ENCODE measurements around the gene OR4C5. TPM values are rescaled to one million over a fixed set of nuclear protein-coding genes. Genes with fewer than 3 reads are reported as not detected.
"Not testable (repeated sequence)": the region's sequence is repeated elsewhere in the genome, so short reads cannot be mapped to it uniquely, and the experiment has no call there.

OR4C5 gene
- not detected for total RNA-seq

GRCh38 chr11:48366365-48366764 is at the start of gene OR4C5:
OR4C5 (minus strand) TSS chr11:48366465; CDS start chr11:48366465, 0 bp downstream.
- DNase-seq (ENCODE audit: low spot score), result no peak
- Histone ChIP-seq H3K4me3 (no peak within 1 kb of the TSS), H3K36me3 (no peaks in the 10 kb centered on the region), H3K4me1 (no peaks in the 10 kb centered on the region), H3K27ac (no peak within 1 kb of the TSS), H3K9me3 (no peaks in the 10 kb centered on the region), H3K27me3 (no peaks in the 10 kb centered on the region)
- TF ChIP-seq, protein P1, sequence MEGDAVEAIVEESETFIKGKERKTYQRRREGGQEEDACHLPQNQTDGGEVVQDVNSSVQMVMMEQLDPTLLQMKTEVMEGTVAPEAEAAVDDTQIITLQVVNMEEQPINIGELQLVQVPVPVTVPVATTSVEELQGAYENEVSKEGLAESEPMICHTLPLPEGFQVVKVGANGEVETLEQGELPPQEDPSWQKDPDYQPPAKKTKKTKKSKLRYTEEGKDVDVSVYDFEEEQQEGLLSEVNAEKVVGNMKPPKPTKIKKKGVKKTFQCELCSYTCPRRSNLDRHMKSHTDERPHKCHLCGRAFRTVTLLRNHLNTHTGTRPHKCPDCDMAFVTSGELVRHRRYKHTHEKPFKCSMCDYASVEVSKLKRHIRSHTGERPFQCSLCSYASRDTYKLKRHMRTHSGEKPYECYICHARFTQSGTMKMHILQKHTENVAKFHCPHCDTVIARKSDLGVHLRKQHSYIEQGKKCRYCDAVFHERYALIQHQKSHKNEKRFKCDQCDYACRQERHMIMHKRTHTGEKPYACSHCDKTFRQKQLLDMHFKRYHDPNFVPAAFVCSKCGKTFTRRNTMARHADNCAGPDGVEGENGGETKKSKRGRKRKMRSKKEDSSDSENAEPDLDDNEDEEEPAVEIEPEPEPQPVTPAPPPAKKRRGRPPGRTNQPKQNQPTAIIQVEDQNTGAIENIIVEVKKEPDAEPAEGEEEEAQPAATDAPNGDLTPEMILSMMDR (IDR thresholded peaks at IDR 0.05), result no peak

- TF ChIP-seq, protein P1 (IDR thresholded peaks at IDR 0.05), result no peak
- H3K27me3 ChIP-seq, result no peaks in the 10 kb centered on the region
- H3K9me3 ChIP-seq, result peaks cover 2 to 31% of the 10 kb centered on the region in 2 donors
- H3K36me3 ChIP-seq, result no peaks in the 10 kb centered on the region
- H3K4me3 ChIP-seq, result no peak overlapping the region
- H3K27ac ChIP-seq, result no peak overlapping the region
- H3K4me1 ChIP-seq, result no peaks in the 10 kb centered on the region
- DNase-seq (ENCODE audit: low spot score), result no peak
Observed at GRCh38 chr11:48384670-48385069, 18.4 kb upstream of the OR4C5 start.

DNA sequence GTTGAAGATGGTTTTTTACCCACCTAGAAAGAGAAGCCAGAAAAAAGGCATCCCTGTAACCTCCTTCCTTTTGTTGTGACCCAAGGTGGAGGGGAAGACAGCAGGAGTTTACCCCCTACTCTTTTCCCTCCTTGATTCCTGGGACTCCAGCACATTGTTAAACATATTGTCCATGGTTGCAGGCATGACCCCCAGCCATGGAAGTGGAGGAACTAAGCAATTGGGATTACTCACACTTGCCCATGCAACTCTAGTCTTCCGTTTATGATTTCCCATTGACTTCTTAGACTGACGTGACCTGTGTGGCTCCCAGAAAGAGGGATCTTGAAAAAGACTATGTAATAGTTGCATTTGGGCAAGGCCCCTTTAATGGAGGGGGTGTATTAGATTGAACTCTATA is 17.9 kb upstream of the OR4C5 start:
- not testable (repeated sequence) for H3K27ac ChIP-seq; H3K4me1 ChIP-seq; H3K4me3 ChIP-seq; H3K27me3 ChIP-seq; DNase-seq (ENCODE audit: low spot score); H3K36me3 ChIP-seq
- peaks cover 2 to 31% of the 10 kb centered on the region in 2 donors for H3K9me3 ChIP-seq

DNA sequence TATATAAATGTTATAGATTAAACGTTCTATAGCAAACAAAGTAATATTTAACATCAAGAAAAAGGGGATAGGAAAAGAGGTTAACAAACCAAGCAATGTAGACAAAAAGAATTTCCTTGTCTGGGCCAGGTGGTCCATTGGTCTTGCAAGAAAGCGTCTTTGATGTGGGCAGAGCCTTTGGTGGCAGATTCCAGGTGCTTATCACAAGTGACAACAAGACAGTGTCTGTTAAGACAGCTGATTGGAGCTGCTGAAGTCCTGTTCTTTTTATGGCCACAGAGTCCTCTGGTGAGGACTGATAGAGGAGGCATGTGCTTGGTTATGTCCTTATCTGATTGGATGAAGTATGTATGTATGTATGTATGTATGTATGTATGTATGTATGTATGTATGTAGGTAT is 5.0 kb downstream of the OR4C5 start:
- not testable (repeated sequence) for H3K36me3 ChIP-seq; H3K9me3 ChIP-seq; H3K27ac ChIP-seq; DNase-seq (ENCODE audit: low spot score); H3K27me3 ChIP-seq; H3K4me1 ChIP-seq; H3K4me3 ChIP-seq

DNA sequence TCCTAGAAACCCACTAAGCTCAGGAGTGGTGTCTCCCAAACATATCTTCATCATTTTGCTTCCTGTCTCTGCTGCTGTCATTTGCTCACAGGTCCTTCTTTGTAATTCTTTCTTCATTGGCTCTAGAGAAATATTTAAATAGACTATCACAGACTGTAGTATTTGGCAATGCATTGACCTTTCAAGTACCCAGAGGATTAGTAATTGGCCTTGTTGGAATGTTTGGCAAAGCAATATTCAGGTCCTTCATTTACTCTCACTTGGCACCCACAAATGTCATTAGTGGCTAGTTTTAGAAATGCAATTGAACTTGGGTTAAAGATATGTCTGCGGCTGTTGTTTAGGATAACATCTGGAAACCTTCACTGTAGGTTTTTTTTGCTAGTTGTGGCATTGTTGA is 11.6 kb downstream of the OR4C5 start:
- TF ChIP-seq, protein P1 (IDR thresholded peaks at IDR 0.05), result no peak
- no peak overlapping the region for H3K4me3 ChIP-seq
- H3K36me3 ChIP-seq, result no peaks in the 10 kb centered on the region
- H3K27me3 ChIP-seq, result no peaks in the 10 kb centered on the region
- H3K9me3 ChIP-seq, result no peaks in the 10 kb centered on the region
- no peak overlapping the region for H3K27ac ChIP-seq
- no peaks in the 10 kb centered on the region for H3K4me1 ChIP-seq
- no peak for DNase-seq (ENCODE audit: low spot score)

DNA sequence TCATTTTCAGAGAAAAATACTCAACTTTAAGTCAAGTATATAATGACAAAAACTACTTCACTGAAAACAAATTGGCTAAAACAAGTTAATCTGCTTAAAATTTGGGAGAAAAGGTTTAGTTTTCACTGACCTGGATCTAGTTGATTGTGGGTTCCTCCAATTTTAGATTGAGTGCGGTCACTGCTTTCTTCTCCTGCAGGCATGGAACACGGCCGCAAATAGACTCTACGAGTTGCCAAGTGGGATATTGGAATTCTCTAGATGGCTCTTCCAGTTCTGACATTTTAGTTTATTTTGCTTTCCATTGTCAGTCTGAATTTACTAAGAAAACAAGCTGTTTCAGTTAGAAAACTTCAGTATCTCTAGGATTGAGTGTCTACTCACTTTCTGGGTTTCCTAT is 12.3 kb downstream of the OR4C5 start:
- H3K9me3 ChIP-seq, result no peaks in the 10 kb centered on the region
- DNase-seq (ENCODE audit: low spot score), result no peak
- H3K36me3 ChIP-seq, result no peaks in the 10 kb centered on the region
- TF ChIP-seq, protein P1 (IDR thresholded peaks at IDR 0.05), result no peak
- H3K27me3 ChIP-seq, result no peaks in the 10 kb centered on the region
- H3K27ac ChIP-seq, result no peak overlapping the region
- no peaks in the 10 kb centered on the region for H3K4me1 ChIP-seq
- no peak overlapping the region for H3K4me3 ChIP-seq

- not testable (repeated sequence) for H3K27ac ChIP-seq; DNase-seq (ENCODE audit: low spot score); H3K4me3 ChIP-seq; H3K27me3 ChIP-seq; H3K9me3 ChIP-seq; H3K36me3 ChIP-seq; H3K4me1 ChIP-seq
Observed at GRCh38 chr11:48346286-48346685, 20.0 kb downstream of the OR4C5 start.

- DNase-seq (ENCODE audit: low spot score); H3K4me1 ChIP-seq; H3K36me3 ChIP-seq; H3K4me3 ChIP-seq; H3K27ac ChIP-seq; H3K27me3 ChIP-seq; H3K9me3 ChIP-seq: not testable (repeated sequence)
Observed at GRCh38 chr11:48342505-48342904, 23.8 kb downstream of the OR4C5 start.
